Adrenal gland (tissue), 5 donors: ENCODE results near the gene NDUFS6.

Experiments used
- POLR2A ChIP-seq, 2 donors: fragments of 450-650 bp; IDR thresholded peaks; one replicate each; pipeline ENCODE4 v1.6.1; 2017; ENCODE audit warnings: antibody characterized with exemption in 2 of 2, mild to moderate bottlenecking in 2 of 2, moderate library complexity in 1 of 2
- TF ChIP-seq, protein P1 (sequence below), 6 experiments: fragments of 450-650 bp in 4 of 6; fragments of 200-600 bp in 2 of 6; sonication (generic) in 1 of 6; IDR thresholded peaks; 1 replicate in 5 of 6; 2 replicates in 1 of 6; pipeline versions ENCODE4 v1.5.1 to v1.8.0; 2016 to 2021; ENCODE audit warnings: antibody characterized with exemption in 6 of 6, mild to moderate bottlenecking in 2 of 6, moderate library complexity in 1 of 6
- donor health status: DM: no; HTN: no; CAD: no.

DNA sequence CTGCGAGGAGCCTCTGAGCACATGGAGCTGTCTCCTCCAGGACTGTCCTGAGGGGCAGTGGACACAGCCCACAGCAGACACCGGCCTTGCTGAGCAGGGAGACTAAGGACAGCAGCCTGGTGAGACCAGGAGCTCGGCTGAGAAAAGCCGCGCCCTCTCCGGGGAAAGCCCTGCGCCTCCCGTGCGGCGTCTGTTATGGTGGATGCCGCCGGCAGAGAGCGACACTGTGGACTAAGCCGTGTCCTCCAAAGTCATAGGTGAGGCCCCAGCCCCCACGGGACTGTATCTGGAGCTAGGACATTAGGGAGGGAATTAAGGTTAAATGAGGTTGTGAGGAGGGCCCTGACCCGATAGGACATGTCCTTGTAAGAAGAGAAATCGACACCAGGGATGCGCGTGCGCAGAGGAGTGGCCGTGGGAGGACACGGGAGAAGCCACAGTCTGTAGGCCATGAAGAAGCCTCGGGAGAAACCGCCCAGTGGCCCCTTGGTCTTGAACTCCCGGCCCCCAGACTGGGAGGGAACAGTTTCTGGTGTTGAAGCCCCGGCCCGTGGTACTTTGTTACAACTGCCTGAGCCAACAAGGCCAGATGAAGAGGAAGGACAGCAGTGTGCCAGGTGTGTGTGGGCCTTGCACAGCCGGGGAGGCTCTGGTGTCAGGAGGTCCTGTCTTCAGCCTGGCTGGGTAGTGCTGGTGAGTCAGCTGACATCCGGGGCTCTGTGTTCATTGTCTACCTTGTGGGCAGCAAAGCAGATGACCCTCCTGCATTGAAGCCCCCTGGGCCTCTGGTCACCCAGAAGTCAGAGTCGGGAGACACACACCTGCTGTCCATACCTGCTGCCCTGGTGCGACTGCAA lies 23.7 kb upstream of the NDUFS6 start:
- TF ChIP-seq, protein P1, sequence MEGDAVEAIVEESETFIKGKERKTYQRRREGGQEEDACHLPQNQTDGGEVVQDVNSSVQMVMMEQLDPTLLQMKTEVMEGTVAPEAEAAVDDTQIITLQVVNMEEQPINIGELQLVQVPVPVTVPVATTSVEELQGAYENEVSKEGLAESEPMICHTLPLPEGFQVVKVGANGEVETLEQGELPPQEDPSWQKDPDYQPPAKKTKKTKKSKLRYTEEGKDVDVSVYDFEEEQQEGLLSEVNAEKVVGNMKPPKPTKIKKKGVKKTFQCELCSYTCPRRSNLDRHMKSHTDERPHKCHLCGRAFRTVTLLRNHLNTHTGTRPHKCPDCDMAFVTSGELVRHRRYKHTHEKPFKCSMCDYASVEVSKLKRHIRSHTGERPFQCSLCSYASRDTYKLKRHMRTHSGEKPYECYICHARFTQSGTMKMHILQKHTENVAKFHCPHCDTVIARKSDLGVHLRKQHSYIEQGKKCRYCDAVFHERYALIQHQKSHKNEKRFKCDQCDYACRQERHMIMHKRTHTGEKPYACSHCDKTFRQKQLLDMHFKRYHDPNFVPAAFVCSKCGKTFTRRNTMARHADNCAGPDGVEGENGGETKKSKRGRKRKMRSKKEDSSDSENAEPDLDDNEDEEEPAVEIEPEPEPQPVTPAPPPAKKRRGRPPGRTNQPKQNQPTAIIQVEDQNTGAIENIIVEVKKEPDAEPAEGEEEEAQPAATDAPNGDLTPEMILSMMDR (IDR thresholded peaks at IDR 0.05), result no peak
- TF ChIP-seq POLR2A (IDR thresholded peaks at IDR 0.05), result no peak
